Panc1 (cell line): ENCODE results near the gene KRTAP5-2. TPM values are rescaled to one million over a fixed set of nuclear protein-coding genes. Genes with fewer than 3 reads are reported as not detected.

ENCODE experiments used
- ATAC-seq: fragments of 200-7000 bp; cut with Tn5 transposase; 2 replicates; pipeline ENCODE4 v1.9.1; 2020; ENCODE audit warnings: mild to moderate bottlenecking, moderate library complexity
- BruUV-seq: library from RNA; stranded (reverse); fragments of 400-500 nt; replicated peaks from 2 replicates; lab custom pipeline; 2021; lab: Mats Ljungman, UMichigan
- CTCF ChIA-PET: fragments of 300-600 bp; sonication (Branson Sonifier 250); formaldehyde crosslinking; loops from one replicate; lab custom pipeline; 2022; ENCODE audit warnings: antibody characterized with exemption; lab: Charles Lee
- POLR2A ChIA-PET: fragments of 300-600 bp; sonication (Branson Sonifier 250); formaldehyde crosslinking; loops from one replicate; lab custom pipeline; 2022; ENCODE audit warnings: antibody characterized with exemption; lab: Charles Lee
- DNase-seq: peaks from one replicate; pipeline ENCODE4 v3.0.0-alpha.2; 2010; ENCODE audit warnings: low read depth, low spot score
- H3K27ac ChIP-seq: 2 replicates; pipeline ENCODE4 v1.5.1; 2011; ENCODE audit warnings: mild to moderate bottlenecking, low read length, inconsistent platforms
- H3K27me3 ChIP-seq: fragments of 200-500 bp; sonication (Bioruptor generic); 2 replicates; pipeline ENCODE4 v1.6.0; 2014; ENCODE audit warnings: low read length, inconsistent platforms; ENCODE audit not compliant: control insufficient read depth, insufficient read depth
- H3K36me3 ChIP-seq: fragments of 200-500 bp; sonication (Bioruptor generic); 2 replicates; pipeline ENCODE4 v1.5.1; 2014; ENCODE audit warnings: inconsistent platforms, mild to moderate bottlenecking, low read length, moderate library complexity; ENCODE audit not compliant: control insufficient read depth, insufficient read depth
- H3K4me1 ChIP-seq: 2 replicates; pipeline ENCODE4 v1.5.1; 2011; ENCODE audit warnings: inconsistent platforms, mild to moderate bottlenecking, low read length, moderate library complexity; ENCODE audit not compliant: control insufficient read depth, insufficient read depth
- H3K4me3 ChIP-seq, 2 experiments: 2 replicates each; pipeline ENCODE4 v1.5.1; 2011 to 2012; ENCODE audit warnings: low read depth in 2 of 2, low read length in 2 of 2, mild to moderate bottlenecking in 2 of 2, inconsistent platforms in 1 of 2, moderate library complexity in 1 of 2
- H3K9me3 ChIP-seq: fragments of 200-500 bp; sonication (Bioruptor generic); 2 replicates; pipeline ENCODE4 v1.5.1; 2014; ENCODE audit warnings: low read depth, mild to moderate bottlenecking, inconsistent platforms, low read length, moderate library complexity; ENCODE audit not compliant: control insufficient read depth, insufficient read depth
- POLR2AphosphoS5 ChIP-seq: IDR thresholded peaks from 2 replicates; pipeline ENCODE4 v1.6.1; 2012; ENCODE audit warnings: mild to moderate bottlenecking, low read depth, low read length, moderate library complexity
- REST ChIP-seq, 2 experiments: IDR thresholded peaks; 2 replicates each; pipeline ENCODE4 v1.6.1; 2011 to 2012; ENCODE audit warnings: low read depth in 2 of 2, control low read depth in 1 of 2, low read length in 1 of 2, mild to moderate bottlenecking in 1 of 2, moderate library complexity in 1 of 2; ENCODE audit not compliant: insufficient read depth in 1 of 2
- SIN3A ChIP-seq: IDR thresholded peaks from 2 replicates; pipeline ENCODE4 v1.6.1; 2012; ENCODE audit warnings: low read depth, mild to moderate bottlenecking, low read length, moderate library complexity, borderline replicate concordance; ENCODE audit not compliant: insufficient read depth
- TCF7L2 ChIP-seq: IDR thresholded peaks from 2 replicates; pipeline ENCODE4 v1.6.1; 2011; ENCODE audit warnings: mild to moderate bottlenecking, low read depth, low read length, inconsistent platforms
- in situ Hi-C: cut with HindIII; loops from 2 replicates; pipeline ENCODE4 v1.10.0; 2016; ENCODE audit warnings: low sequenced_read_pairs, low pct_unique_long_range_greater_than_20kb
- intact Hi-C: fragments of 100-400 bp; cut with micrococcal nuclease; formaldehyde crosslinking; loops from one replicate; pipeline ENCODE4 v1.10.0; 2022; ENCODE audit not compliant: unreplicated experiment
- total RNA-seq: library from RNA; stranded (reverse); gene quantifications from one replicate; pipeline ENCODE4 v1.2.1, GENCODE V29; 2021; ENCODE audit not compliant: unreplicated experiment
- TF ChIP-seq, protein P1 (sequence below): fragments of 450-650 bp; IDR thresholded peaks from 2 replicates; pipeline ENCODE4 v1.5.1; 2017; ENCODE audit warnings: mild to moderate bottlenecking

Gene KRTAP5-2
- total RNA-seq, 1 experiment from 2014 or later = not detected

DNA sequence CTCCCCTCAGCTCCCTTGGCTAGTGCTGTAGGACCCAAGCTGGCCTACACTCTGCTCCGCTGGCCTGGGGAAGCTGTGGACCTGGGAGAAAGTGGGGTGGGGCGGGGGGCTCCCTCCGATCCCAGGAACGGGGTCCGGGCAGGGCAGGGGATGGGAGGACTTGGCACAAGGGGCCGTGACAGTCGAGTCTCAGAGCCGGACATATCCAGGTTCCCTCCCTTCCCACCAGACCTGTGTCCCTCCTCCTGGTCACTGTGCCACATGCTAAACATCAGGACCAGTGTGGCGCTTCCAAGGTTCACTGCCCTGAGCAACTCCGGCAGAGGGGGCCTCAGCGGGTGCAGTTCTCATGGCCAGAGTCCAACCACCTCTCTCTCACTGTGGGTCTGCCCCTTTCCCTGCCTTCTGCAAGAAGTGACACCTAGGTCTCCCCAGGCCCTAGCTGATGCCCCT lies 28.1 kb downstream of the KRTAP5-2 start:
- POLR2A ChIA-PET = interaction anchor here (0.6 kb wide), 1 partner anchor 16 kb away, joined by 5 read pairs; no protein-coding TSS in a partner anchor

GRCh38 chr11:1569251-1569780 lies 28.8 kb downstream of the KRTAP5-2 start:
- BruUV-seq = no TSS peak
- H3K4me3 ChIP-seq = no peak overlapping the region
- DNase-seq = no peak
- no peaks in the 10 kb centered on the region; the same call in 1 of the 2 replicates for H3K27me3 ChIP-seq
- intact Hi-C loops (no loop called here), in situ Hi-C loops (no loop called here)
- no peak for ATAC-seq
- ChIA-PET POLR2A (no interaction called here), CTCF (interaction anchor here (0.8 to 1.0 kb wide), 3 partner anchors 22 to 26 kb away, joined by 3 to 4 read pairs (median 3); no protein-coding TSS in a partner anchor)
- H3K27ac ChIP-seq = no peak overlapping the region
- no peaks in the 10 kb centered on the region for H3K36me3 ChIP-seq
- TF ChIP-seq TCF7L2 = no peak
- TF ChIP-seq REST (IDR thresholded peaks at IDR 0.05; ENCODE audit: insufficient read depth in 1 of 2, low read depth in 2 of 2, low read length in 1 of 2) = no peak
- TF ChIP-seq SIN3A = no peak
- no peak for TF ChIP-seq POLR2AphosphoS5
- TF ChIP-seq, protein P1, sequence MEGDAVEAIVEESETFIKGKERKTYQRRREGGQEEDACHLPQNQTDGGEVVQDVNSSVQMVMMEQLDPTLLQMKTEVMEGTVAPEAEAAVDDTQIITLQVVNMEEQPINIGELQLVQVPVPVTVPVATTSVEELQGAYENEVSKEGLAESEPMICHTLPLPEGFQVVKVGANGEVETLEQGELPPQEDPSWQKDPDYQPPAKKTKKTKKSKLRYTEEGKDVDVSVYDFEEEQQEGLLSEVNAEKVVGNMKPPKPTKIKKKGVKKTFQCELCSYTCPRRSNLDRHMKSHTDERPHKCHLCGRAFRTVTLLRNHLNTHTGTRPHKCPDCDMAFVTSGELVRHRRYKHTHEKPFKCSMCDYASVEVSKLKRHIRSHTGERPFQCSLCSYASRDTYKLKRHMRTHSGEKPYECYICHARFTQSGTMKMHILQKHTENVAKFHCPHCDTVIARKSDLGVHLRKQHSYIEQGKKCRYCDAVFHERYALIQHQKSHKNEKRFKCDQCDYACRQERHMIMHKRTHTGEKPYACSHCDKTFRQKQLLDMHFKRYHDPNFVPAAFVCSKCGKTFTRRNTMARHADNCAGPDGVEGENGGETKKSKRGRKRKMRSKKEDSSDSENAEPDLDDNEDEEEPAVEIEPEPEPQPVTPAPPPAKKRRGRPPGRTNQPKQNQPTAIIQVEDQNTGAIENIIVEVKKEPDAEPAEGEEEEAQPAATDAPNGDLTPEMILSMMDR = no peak
- no peaks in the 10 kb centered on the region for H3K9me3 ChIP-seq
- H3K4me1 ChIP-seq = peaks cover 21% of the 10 kb centered on the region

More for the DNA sequence above, 28.1 kb downstream of the KRTAP5-2 start:
- TF ChIP-seq POLR2AphosphoS5 = no peak
- no peak for TF ChIP-seq TCF7L2
- DNase-seq (no peak), ATAC-seq (no peak)
- Histone ChIP-seq H3K4me1 (peaks cover 21% of the 10 kb centered on the region), H3K27ac (no peak overlapping the region), H3K27me3 (no peaks in the 10 kb centered on the region; the same call in 1 of the 2 replicates), H3K9me3 (no peaks in the 10 kb centered on the region), H3K4me3 (no peak overlapping the region), H3K36me3 (no peaks in the 10 kb centered on the region)
- in situ Hi-C loops (no loop called here), intact Hi-C loops (no loop called here)
- no TSS peak for BruUV-seq
- CTCF ChIA-PET = interaction anchor here (0.8 to 1.0 kb wide), 3 partner anchors 23 to 25 kb away, joined by 3 to 4 read pairs (median 3); no protein-coding TSS in a partner anchor
